ENCODE results near the gene PRKCD.

The PRKCD gene

GRCh38 chr3:53239800-53240199, 78.8 kb downstream of the PRKCD start:
- TF ChIP-seq CTCF (conservative IDR thresholded peaks at IDR 0.05; ENCODE audit: low read length), result no peak
- no peak for TF ChIP-seq EZH2phosphoT487 (IDR thresholded peaks at IDR 0.05; ENCODE audit: borderline replicate concordance)
- Histone ChIP-seq H3K9ac (ENCODE audit: low read depth, low read length, poor library complexity, severe bottlenecking) (no peak overlapping the region), H3K4me3 (ENCODE audit: low read length, poor library complexity, severe bottlenecking) (no peak overlapping the region), H3K4me2 (ENCODE audit: low read depth, low read length, poor library complexity, severe bottlenecking) (no peak overlapping the region), H3K27me3 (ENCODE audit: insufficient read depth, low read length, poor library complexity, severe bottlenecking) (no peaks in the 10 kb centered on the region), H3K4me1 (ENCODE audit: insufficient read depth, low read length, poor library complexity, severe bottlenecking) (no peaks in the 10 kb centered on the region), H3K9me2 (replicated peaks; ENCODE audit: low read depth, low read length) (no peaks in the 10 kb centered on the region), H3K9me3 (ENCODE audit: insufficient read depth, low read depth, low read length) (no peaks in the 10 kb centered on the region), H3K36me3 (ENCODE audit: insufficient read depth, low read length) (peaks cover 74% of the 10 kb centered on the region; the same call in 1 of the 2 replicates), H3F3A (ENCODE audit: low read depth) (no peaks in the 10 kb centered on the region), H2AFZ (ENCODE audit: low read length) (no peak overlapping the region), H4K20me1 (ENCODE audit: insufficient read depth, low read length, poor library complexity, severe bottlenecking) (peaks cover 29% of the 10 kb centered on the region), H3K79me2 (ENCODE audit: insufficient read depth, low read length) (peaks cover 41% of the 10 kb centered on the region)

GRCh38 chr3:53240989-53241972, 80.3 kb downstream of the PRKCD start:
- Histone ChIP-seq H3K4me3 (ENCODE audit: low read length, poor library complexity, severe bottlenecking) (no peak overlapping the region), H3F3A (ENCODE audit: low read depth) (no peaks in the 10 kb centered on the region), H2AFZ (ENCODE audit: low read length) (no peak overlapping the region), H3K4me2 (ENCODE audit: low read depth, low read length, poor library complexity, severe bottlenecking) (no peak overlapping the region), H4K20me1 (ENCODE audit: insufficient read depth, low read length, poor library complexity, severe bottlenecking) (peaks cover 38% of the 10 kb centered on the region), H3K9ac (ENCODE audit: low read depth, low read length, poor library complexity, severe bottlenecking) (no peak overlapping the region), H3K27me3 (ENCODE audit: insufficient read depth, low read length, poor library complexity, severe bottlenecking) (no peaks in the 10 kb centered on the region), H3K36me3 (ENCODE audit: insufficient read depth, low read length) (peaks cover 64% of the 10 kb centered on the region; the same call in 1 of the 2 replicates), H3K9me3 (ENCODE audit: insufficient read depth, low read depth, low read length) (no peaks in the 10 kb centered on the region), H3K79me2 (ENCODE audit: insufficient read depth, low read length) (peaks cover 54% of the 10 kb centered on the region), H3K9me2 (replicated peaks; ENCODE audit: low read depth, low read length) (no peaks in the 10 kb centered on the region), H3K4me1 (ENCODE audit: insufficient read depth, low read length, poor library complexity, severe bottlenecking) (no peaks in the 10 kb centered on the region)
- TF ChIP-seq EZH2phosphoT487 (IDR thresholded peaks at IDR 0.05; ENCODE audit: borderline replicate concordance) (no peak), CTCF (conservative IDR thresholded peaks at IDR 0.05; ENCODE audit: low read length) (no peak)

- Histone ChIP-seq H3K9ac (ENCODE audit: low read depth, low read length, poor library complexity, severe bottlenecking) (no peak overlapping the region), H3K9me2 (replicated peaks; ENCODE audit: low read depth, low read length) (no peaks in the 10 kb centered on the region), H3K27me3 (ENCODE audit: insufficient read depth, low read length, poor library complexity, severe bottlenecking) (no peaks in the 10 kb centered on the region), H2AFZ (ENCODE audit: low read length) (no peak overlapping the region), H3K4me3 (ENCODE audit: low read length, poor library complexity, severe bottlenecking) (no peak overlapping the region), H3K4me1 (ENCODE audit: insufficient read depth, low read length, poor library complexity, severe bottlenecking) (no peaks in the 10 kb centered on the region), H4K20me1 (ENCODE audit: insufficient read depth, low read length, poor library complexity, severe bottlenecking) (peaks cover 40% of the 10 kb centered on the region), H3K9me3 (ENCODE audit: insufficient read depth, low read depth, low read length) (no peaks in the 10 kb centered on the region), H3K4me2 (ENCODE audit: low read depth, low read length, poor library complexity, severe bottlenecking) (no peak overlapping the region), H3F3A (ENCODE audit: low read depth) (no peaks in the 10 kb centered on the region), H3K79me2 (ENCODE audit: insufficient read depth, low read length) (peaks cover 63% of the 10 kb centered on the region), H3K36me3 (ENCODE audit: insufficient read depth, low read length) (peaks cover 57% of the 10 kb centered on the region; the same call in 1 of the 2 replicates)
- TF ChIP-seq EZH2phosphoT487 (IDR thresholded peaks at IDR 0.05; ENCODE audit: borderline replicate concordance) (no peak), CTCF (conservative IDR thresholded peaks at IDR 0.05; ENCODE audit: low read length) (no peak)
Observed at GRCh38 chr3:53242155-53242554, 81.1 kb downstream of the PRKCD start.

Measured in Loucy (cell line).